GM12878 (cell line): ENCODE measurements around the gene NRP2. TPM values are rescaled to one million over a fixed set of nuclear protein-coding genes. Genes with fewer than 3 reads are reported as not detected.

Experiments used
- ATAC-seq: fragments of 200-7000 bp; cut with Tn5 transposase; 3 replicates; pipeline ENCODE4 v1.9.1; 2020; ENCODE audit warnings: mild to moderate bottlenecking, moderate library complexity
- BruUV-seq: library from RNA; stranded (reverse); fragments of 400-500 nt; replicated peaks from 2 replicates; lab custom pipeline; 2021; lab: Mats Ljungman, UMichigan
- CTCF ChIA-PET: fragments of 300-600 bp; sonication (Branson Sonifier 250); formaldehyde crosslinking; extraction: SDS; loops from one replicate; lab custom pipeline; 2021; ENCODE audit warnings: inconsistent platforms; lab: Yijun Ruan, JAX
- POLR2A ChIA-PET: fragments of 350-600 bp; formaldehyde crosslinking; extraction: SDS; loops from one replicate; lab custom pipeline; 2021; ENCODE audit warnings: inconsistent platforms; lab: Charles Lee
- RAD21 ChIA-PET: fragments of 300-600 bp; sonication (Branson Sonifier 250); formaldehyde crosslinking; loops from one replicate; lab custom pipeline; 2023; ENCODE audit warnings: antibody characterized with exemption; ENCODE audit not compliant: unreplicated experiment; lab: Charles Lee
- SMC1A ChIA-PET: fragments of 300-600 bp; sonication (Branson Sonifier 250); formaldehyde crosslinking; loops from one replicate; lab custom pipeline; 2023; ENCODE audit not compliant: unreplicated experiment, uncharacterized antibody; lab: Charles Lee
- DNase-seq: peaks from one replicate; pipeline ENCODE4 v3.0.0-alpha.2; 2011; ENCODE audit warnings: low read depth, low spot score
- FAIRE-seq: peaks from 3 replicates; lab custom pipeline; 2011; peaks lifted over from hg19 to GRCh38; lab: Jason Lieb, UNC
- H2AFZ ChIP-seq: 2 replicates; pipeline ENCODE4 v1.6.0; 2011; ENCODE audit warnings: low read depth, low read length, control low read depth; ENCODE audit not compliant: control insufficient read depth
- H3K27ac ChIP-seq: 2 replicates; pipeline ENCODE4 v1.5.1; 2011; ENCODE audit warnings: control low read depth; ENCODE audit not compliant: control insufficient read depth, insufficient read depth
- H3K27me3 ChIP-seq, 2 experiments: replicated peaks in 1 of 2; 2 replicates each; pipeline versions ENCODE4 v1.6.0 to v1.6.1; 2011; ENCODE audit warnings: low read length in 1 of 2; ENCODE audit not compliant: control insufficient read depth in 2 of 2, insufficient read depth in 2 of 2
- H3K36me3 ChIP-seq, 2 experiments: 2 replicates each; pipeline ENCODE4 v1.5.1; 2011; ENCODE audit warnings: low read length in 1 of 2; ENCODE audit not compliant: control insufficient read depth in 2 of 2, insufficient read depth in 2 of 2
- H3K4me1 ChIP-seq: 2 replicates; pipeline ENCODE4 v1.6.1; 2011; ENCODE audit warnings: mild to moderate bottlenecking, low read length, moderate library complexity, mixed read lengths; ENCODE audit not compliant: control insufficient read depth, insufficient read depth
- H3K4me2 ChIP-seq: 2 replicates; pipeline ENCODE4 v1.6.0; 2011; ENCODE audit warnings: control low read depth; ENCODE audit not compliant: control insufficient read depth, insufficient read depth
- H3K4me3 ChIP-seq: fragments of 200-600 bp; sonication (generic); 2 replicates; pipeline ENCODE4 v1.5.1; 2016
- H3K79me2 ChIP-seq: 2 replicates; pipeline ENCODE4 v1.6.0; 2011; ENCODE audit warnings: low read length; ENCODE audit not compliant: control insufficient read depth, insufficient read depth
- H3K9ac ChIP-seq: 2 replicates; pipeline ENCODE4 v1.8.0; 2011; ENCODE audit warnings: low read length, control low read depth, mixed read lengths; ENCODE audit not compliant: control insufficient read depth, insufficient read depth
- H3K9me3 ChIP-seq: replicated peaks from 3 replicates; pipeline ENCODE4 v1.5.1; 2011; ENCODE audit warnings: mild to moderate bottlenecking, low read length; ENCODE audit not compliant: control insufficient read depth, insufficient read depth
- H4K20me1 ChIP-seq: 2 replicates; pipeline ENCODE4 v1.6.0; 2011; ENCODE audit not compliant: control insufficient read depth, insufficient read depth
- ATF3 ChIP-seq: IDR thresholded peaks from 2 replicates; pipeline ENCODE4 v1.6.1; 2011; ENCODE audit warnings: low read depth, mild to moderate bottlenecking, low read length, moderate library complexity, borderline replicate concordance; ENCODE audit errors: extremely low read depth
- BHLHE40 ChIP-seq, 2 experiments: fragments of 450-650 bp in 1 of 2; IDR thresholded peaks; 2 replicates each; pipeline ENCODE4 v1.6.1; 2011 to 2017; ENCODE audit warnings: low read depth in 2 of 2, borderline replicate concordance in 1 of 2, improper control_type of control experiment in 1 of 2, low read length in 1 of 2, mild to moderate bottlenecking in 1 of 2
- CBX3 ChIP-seq: fragments of 200-600 bp; sonication (generic); IDR thresholded peaks from 2 replicates; pipeline ENCODE4 v1.6.1; 2016; ENCODE audit warnings: low read depth, borderline replicate concordance
- FOXK2 ChIP-seq: fragments of 450-650 bp; IDR thresholded peaks from 2 replicates; pipeline ENCODE4 v1.6.1; 2017; ENCODE audit warnings: mild to moderate bottlenecking, moderate library complexity
- HDGF ChIP-seq: fragments of 450-650 bp; IDR thresholded peaks from 2 replicates; pipeline ENCODE4 v1.6.1; 2016; ENCODE audit warnings: antibody characterized with exemption
- IKZF1 ChIP-seq: fragments of 450-650 bp; conservative IDR thresholded peaks from 2 replicates; pipeline ENCODE4 v1.6.1; 2017; ENCODE audit warnings: antibody characterized with exemption, mild to moderate bottlenecking
- KAT2A ChIP-seq: conservative IDR thresholded peaks from 2 replicates; pipeline ENCODE4 v1.6.1; 2011; ENCODE audit warnings: low read depth, low read length; ENCODE audit not compliant: control insufficient read depth
- NBN ChIP-seq: fragments of 450-650 bp; IDR thresholded peaks from 2 replicates; pipeline ENCODE4 v1.6.1; 2016
- RCOR1 ChIP-seq: conservative IDR thresholded peaks from 2 replicates; pipeline ENCODE4 v1.6.1; 2012; ENCODE audit warnings: low read depth, low read length, improper control_type of control experiment
- RELA ChIP-seq: fragments of 450-650 bp; IDR thresholded peaks from 2 replicates; pipeline ENCODE4 v1.8.0; 2014; ENCODE audit warnings: borderline replicate concordance; ENCODE audit not compliant: partially characterized antibody
- SPI1 ChIP-seq: IDR thresholded peaks from 2 replicates; pipeline ENCODE4 v1.6.1; 2011; ENCODE audit warnings: low read depth, mild to moderate bottlenecking, low read length, moderate library complexity, borderline replicate concordance; ENCODE audit not compliant: insufficient read depth
- YY1 ChIP-seq: IDR thresholded peaks from 2 replicates; pipeline ENCODE4 v1.6.1; 2011; ENCODE audit warnings: low read depth, mild to moderate bottlenecking, low read length
- WGBS: methylation state at CpG from one replicate; pipeline ENCODE4 v1.1.6; 2016; ENCODE audit warnings: low lambda C conversion rate; ENCODE audit not compliant: insufficient replicate concordance, insufficient coverage; ENCODE audit errors: missing lambda C conversion rate; 5-methylcytosine and 5-hydroxymethylcytosine counted together
- in situ Hi-C: fragments of 300-500 bp; cut with MboI; formaldehyde crosslinking; loops from 9 replicates; pipeline ENCODE4 v1.14.3; 2018; ENCODE audit warnings: mixed read lengths
- intact Hi-C: fragments of 100-400 bp; cut with micrococcal nuclease; formaldehyde crosslinking; loops from one replicate; pipeline ENCODE4 v1.14.2; 2022; ENCODE audit not compliant: unreplicated experiment
- polyA plus RNA-seq, 11 experiments: library from polyadenylated mRNA; depleted of rRNA in 4 of 11; unstranded in 6 of 11; stranded (reverse) in 5 of 11; fragments of >200 nt; fragmentation: Nextera tagmentation in 4 of 11; fragmentation: Illumina TruSeq in 1 of 11; extraction: Ambion mirVana in 4 of 11; extraction: Trizol in 1 of 11; gene quantifications; 1 replicate in 1 of 11; 2 replicates in 10 of 11; pipeline versions ENCODE4 v1.2.1 to v1.2.3, GENCODE V29; 2011 to 2016; ENCODE audit warnings: inconsistent platforms in 2 of 11, missing spikeins in 2 of 11, low read depth in 1 of 11
- total RNA-seq, 4 experiments: library from RNA; depleted of rRNA in 3 of 4; stranded (reverse); fragments of >200 nt in 3 of 4; fragmentation: Illumina TruSeq in 1 of 4; extraction: Trizol in 1 of 4; gene quantifications; 2 replicates each; pipeline versions ENCODE4 v1.2.1 to v1.2.3, GENCODE V29; 2013 to 2021
- TF ChIP-seq, protein P1 (sequence below): fragments of 450-650 bp; IDR thresholded peaks from 2 replicates; pipeline ENCODE4 v1.6.1; 2016; ENCODE audit warnings: mild to moderate bottlenecking
- TF ChIP-seq, protein P2 (sequence below): fragments of 450-650 bp; IDR thresholded peaks from 2 replicates; pipeline ENCODE4 v1.6.1; 2016; ENCODE audit warnings: mild to moderate bottlenecking

Gene NRP2
- total and polyA plus RNA-seq, 10 of the 15 experiments (the other 5 are each of a cell fraction or from before 2014, with no cell fraction given) = 0.06 to 1.2 (median 0.46) TPM

- ATAC-seq (no peak), DNase-seq (no peak), FAIRE-seq (no peak)
- no peak overlapping the region for H3K4me3 ChIP-seq
- H3K9ac ChIP-seq = no peak overlapping the region
- H3K27me3 ChIP-seq = no peaks in the 10 kb centered on the region; a peak in 3 of 4 replicates
- no peaks in the 10 kb centered on the region for H3K79me2 ChIP-seq
- 13% methylated on average over 5 of the region's 5 CpGs for WGBS
- no peaks in the 10 kb centered on the region for H3K4me1 ChIP-seq
- in situ Hi-C loops (no loop called here), intact Hi-C loops (no loop called here)
- H4K20me1 ChIP-seq = no peaks in the 10 kb centered on the region
- no peak overlapping the region for H3K4me2 ChIP-seq
- H3K36me3 ChIP-seq = no peaks in the 10 kb centered on the region
- POLR2A ChIA-PET = no interaction called here
- no peaks in the 10 kb centered on the region for H3K9me3 ChIP-seq
- SMC1A ChIA-PET = no interaction called here
- H2AFZ ChIP-seq = no peak overlapping the region
- TF ChIP-seq ATF3 (no peak), BHLHE40 (IDR thresholded peaks at IDR 0.05; ENCODE audit: borderline replicate concordance in 1 of 2, low read depth in 2 of 2, low read length in 1 of 2) (no peak), YY1 (no peak), HDGF (no peak), RCOR1 (no peak)
- no TSS peak for BruUV-seq
- RAD21 ChIA-PET = no interaction called here
- no peak overlapping the region for H3K27ac ChIP-seq
- CTCF ChIA-PET = no interaction called here
Measured at GRCh38 chr2:205796805-205797313, 114.6 kb downstream of the NRP2 start.

- FAIRE-seq = no peak
- WGBS = 36% methylated on average over 3 of the region's 4 CpGs
- no peak for ATAC-seq
- Histone ChIP-seq H3K36me3 (no peaks in the 10 kb centered on the region), H3K79me2 (no peaks in the 10 kb centered on the region), H3K9ac (no peak overlapping the region), H3K27ac (no peak overlapping the region), H4K20me1 (no peaks in the 10 kb centered on the region), H3K4me1 (no peaks in the 10 kb centered on the region), H3K4me3 (no peak overlapping the region), H2AFZ (no peak overlapping the region), H3K4me2 (no peak overlapping the region), H3K27me3 (no peaks in the 10 kb centered on the region; a peak in 3 of 4 replicates), H3K9me3 (no peaks in the 10 kb centered on the region)
- intact Hi-C loops (no loop called here), in situ Hi-C loops (no loop called here)
- CTCF ChIA-PET = no interaction called here
- DNase-seq = no peak
- SMC1A ChIA-PET = no interaction called here
- BruUV-seq = no TSS peak
- POLR2A ChIA-PET = interaction anchor here (0.7 kb wide), 1 partner anchor 25 kb away, joined by 6 read pairs; no protein-coding TSS in a partner anchor
- RAD21 ChIA-PET = no interaction called here
- TF ChIP-seq KAT2A (no peak), FOXK2 (no peak), CBX3 (no peak), NBN (no peak), IKZF1 (no peak), SPI1 (no peak), RELA (no peak)
- TF ChIP-seq, protein P1, sequence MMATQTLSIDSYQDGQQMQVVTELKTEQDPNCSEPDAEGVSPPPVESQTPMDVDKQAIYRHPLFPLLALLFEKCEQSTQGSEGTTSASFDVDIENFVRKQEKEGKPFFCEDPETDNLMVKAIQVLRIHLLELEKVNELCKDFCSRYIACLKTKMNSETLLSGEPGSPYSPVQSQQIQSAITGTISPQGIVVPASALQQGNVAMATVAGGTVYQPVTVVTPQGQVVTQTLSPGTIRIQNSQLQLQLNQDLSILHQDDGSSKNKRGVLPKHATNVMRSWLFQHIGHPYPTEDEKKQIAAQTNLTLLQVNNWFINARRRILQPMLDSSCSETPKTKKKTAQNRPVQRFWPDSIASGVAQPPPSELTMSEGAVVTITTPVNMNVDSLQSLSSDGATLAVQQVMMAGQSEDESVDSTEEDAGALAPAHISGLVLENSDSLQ = no peak
- TF ChIP-seq, protein P2, sequence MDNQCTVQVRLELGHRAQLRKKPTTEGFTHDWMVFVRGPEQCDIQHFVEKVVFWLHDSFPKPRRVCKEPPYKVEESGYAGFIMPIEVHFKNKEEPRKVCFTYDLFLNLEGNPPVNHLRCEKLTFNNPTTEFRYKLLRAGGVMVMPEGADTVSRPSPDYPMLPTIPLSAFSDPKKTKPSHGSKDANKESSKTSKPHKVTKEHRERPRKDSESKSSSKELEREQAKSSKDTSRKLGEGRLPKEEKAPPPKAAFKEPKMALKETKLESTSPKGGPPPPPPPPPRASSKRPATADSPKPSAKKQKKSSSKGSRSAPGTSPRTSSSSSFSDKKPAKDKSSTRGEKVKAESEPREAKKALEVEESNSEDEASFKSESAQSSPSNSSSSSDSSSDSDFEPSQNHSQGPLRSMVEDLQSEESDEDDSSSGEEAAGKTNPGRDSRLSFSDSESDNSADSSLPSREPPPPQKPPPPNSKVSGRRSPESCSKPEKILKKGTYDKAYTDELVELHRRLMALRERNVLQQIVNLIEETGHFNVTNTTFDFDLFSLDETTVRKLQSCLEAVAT = no peak
Measured at GRCh38 chr2:205797866-205798265, 115.6 kb downstream of the NRP2 start.
